HS-5 (cell line): ENCODE data around the gene TNS3.
"Not testable (repeated sequence)": the region's sequence is repeated elsewhere in the genome, so short reads cannot be mapped to it uniquely, and the experiment has no call there.

Experiments used
- DNase-seq: peaks from one replicate; pipeline ENCODE4 v3.0.0-alpha.2; 2012; ENCODE audit warnings: low read depth

The TNS3 gene

GRCh38 chr7:47581804-47582763, at the start of gene TNS3:
TNS3 (minus strand) TSS chr7:47582111; CDS start chr7:47439636, 142,475 bp downstream.
- no peak for DNase-seq

DNA sequence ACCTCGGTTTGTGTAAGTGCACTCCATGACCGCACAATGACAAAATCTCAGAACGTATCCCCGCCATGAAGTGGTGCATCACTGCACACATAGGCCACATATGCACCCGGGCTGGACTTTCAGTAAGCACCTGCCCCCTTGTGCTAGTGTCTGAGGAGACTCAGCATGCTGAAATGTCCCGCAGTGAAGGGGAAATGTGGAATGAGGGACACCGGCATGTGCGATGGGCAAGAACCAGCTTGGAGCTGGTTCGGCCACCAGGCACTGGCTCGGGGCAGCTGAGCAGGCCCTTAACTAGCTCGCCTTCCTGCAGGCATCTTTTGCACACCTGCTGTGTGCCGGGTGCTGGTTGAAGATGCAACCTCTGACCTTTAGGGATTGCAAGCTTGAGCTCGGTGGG, 49.8 kb upstream of the TNS3 start:
- no peak for DNase-seq

- no peak for DNase-seq
Observed at GRCh38 chr7:47627580-47628283, 45.8 kb upstream of the TNS3 start.

GRCh38 chr7:47625861-47626715, 44.2 kb upstream of the TNS3 start:
- DNase-seq: no peak

DNA sequence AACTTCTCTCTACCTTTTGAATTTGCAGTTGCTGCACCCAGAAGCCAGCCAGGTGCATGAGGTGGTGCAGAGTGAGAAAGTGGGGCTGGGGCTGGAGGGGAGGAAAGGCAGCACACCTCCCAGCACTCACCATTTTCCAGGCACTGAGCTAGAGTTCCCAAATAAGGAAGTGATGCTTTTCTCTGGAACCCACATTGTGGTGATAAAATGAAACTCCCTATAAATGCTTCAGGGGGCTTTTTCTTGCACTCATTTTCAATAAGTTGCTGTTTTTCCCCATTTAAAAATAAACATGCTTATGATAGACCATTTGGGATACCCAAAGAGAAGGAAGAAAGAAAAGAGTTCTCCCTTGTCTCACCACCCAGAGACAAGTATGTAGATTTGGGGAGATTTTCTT, 42.8 kb upstream of the TNS3 start:
- DNase-seq: no peak

DNA sequence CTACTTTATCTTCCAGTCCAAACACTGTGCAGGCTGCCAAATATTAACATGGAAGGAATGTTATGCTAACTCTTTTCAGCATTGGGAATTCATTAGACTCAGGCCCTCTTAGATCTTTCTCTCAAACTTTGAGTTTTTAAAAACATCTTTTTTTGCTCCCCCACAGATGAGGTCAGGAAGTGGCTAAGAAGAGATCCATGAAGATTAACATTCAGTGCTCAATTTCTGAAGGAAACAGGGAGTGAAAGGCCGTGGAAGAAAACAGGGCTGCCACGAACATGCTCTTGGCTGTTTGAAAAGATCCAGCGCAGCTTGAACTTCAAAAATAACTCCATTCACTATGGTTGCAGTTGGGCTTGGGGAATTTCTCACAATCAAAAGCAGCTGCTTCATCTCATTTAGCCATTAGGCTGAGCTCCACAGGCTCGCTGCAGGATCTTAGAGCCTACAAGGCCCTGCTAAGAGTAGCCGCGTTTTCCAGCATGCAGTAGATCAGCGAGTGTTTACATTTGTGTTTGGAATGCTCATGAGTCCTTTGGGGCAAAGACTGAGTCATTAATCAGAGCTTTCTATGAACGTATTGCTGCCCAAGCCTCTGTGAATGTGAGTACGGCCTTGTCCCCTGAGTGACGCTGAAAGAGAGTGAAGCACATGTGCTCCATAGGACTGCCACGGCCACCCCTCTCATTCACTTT, 41.2 kb upstream of the TNS3 start:
- DNase-seq: peak; percentile 23

DNA sequence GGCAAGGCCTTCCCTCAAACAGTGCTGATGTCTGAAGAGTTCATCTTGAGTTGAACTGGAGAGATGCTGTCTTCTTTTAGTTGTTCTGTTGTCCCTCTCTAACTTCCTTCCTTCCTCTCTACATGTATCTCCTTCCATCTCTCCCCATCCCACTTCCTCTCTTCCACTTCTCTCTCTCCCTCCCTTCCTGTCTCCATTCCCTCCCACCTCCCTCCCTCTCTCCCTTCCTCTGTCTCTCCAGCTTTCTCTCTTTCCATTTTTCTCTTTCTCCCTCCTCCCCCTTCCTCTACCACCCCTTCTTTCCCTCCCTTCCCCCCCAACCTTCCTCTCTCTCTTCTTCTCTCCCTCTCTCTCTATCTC, 40.7 kb upstream of the TNS3 start:
- DNase-seq: no peak

DNA sequence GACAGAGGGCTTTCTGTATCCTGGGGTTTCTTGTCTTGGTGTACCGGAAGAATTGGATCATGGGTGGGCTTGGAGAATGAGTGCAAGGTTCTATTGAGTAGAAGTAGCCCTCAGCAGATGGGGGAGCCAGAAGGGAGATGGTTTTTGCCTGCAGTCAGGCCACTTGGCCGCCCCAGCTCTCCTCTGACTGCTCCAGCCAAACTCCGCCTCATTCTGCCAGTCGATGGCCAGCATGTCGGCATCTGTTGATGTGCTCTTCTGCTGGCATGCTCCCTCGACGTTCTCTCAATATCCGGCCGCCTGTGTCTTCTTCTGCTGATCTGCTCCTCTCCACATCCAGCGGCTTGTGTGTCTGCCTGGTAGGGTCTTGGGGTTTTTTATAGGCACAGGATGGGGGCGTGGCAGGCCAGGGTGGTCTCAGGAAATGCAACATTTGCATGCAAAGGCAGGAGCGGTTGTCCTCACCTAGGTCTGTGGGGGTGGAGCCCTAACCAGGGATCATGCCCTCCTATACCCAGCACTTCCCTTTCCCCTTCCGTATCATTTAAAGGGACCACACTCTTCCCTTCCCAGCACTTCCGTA, 40.2 kb upstream of the TNS3 start:
- no peak for DNase-seq

GRCh38 chr7:47621347-47621746, 39.4 kb upstream of the TNS3 start:
- DNase-seq: no peak

DNA sequence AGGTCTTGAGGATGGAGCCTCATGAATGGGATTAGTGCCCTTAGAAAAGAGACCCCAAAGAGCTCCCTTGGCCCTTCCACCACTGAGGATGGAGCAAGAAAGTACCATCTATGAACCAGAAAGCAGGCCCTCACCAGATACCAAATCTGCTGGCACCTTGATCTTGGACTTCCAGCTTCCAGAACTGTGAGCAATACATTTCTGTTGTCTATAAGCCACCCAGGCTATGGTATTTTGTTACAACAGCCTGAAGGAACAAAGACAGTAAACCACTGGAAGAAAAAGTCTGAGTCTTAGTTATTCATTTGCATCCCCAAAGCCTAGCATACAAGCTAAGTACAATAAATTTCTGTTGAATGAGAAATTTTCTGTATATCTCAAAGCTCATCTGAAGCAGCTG, 37.9 kb upstream of the TNS3 start:
- no peak for DNase-seq

- DNase-seq: no peak
Observed at GRCh38 chr7:47617131-47617530, 35.2 kb upstream of the TNS3 start.

- no peak for DNase-seq
Observed at GRCh38 chr7:47614450-47614849, 32.5 kb upstream of the TNS3 start.

- DNase-seq: no peak
Observed at GRCh38 chr7:47611045-47611511, 29.2 kb upstream of the TNS3 start.

DNA sequence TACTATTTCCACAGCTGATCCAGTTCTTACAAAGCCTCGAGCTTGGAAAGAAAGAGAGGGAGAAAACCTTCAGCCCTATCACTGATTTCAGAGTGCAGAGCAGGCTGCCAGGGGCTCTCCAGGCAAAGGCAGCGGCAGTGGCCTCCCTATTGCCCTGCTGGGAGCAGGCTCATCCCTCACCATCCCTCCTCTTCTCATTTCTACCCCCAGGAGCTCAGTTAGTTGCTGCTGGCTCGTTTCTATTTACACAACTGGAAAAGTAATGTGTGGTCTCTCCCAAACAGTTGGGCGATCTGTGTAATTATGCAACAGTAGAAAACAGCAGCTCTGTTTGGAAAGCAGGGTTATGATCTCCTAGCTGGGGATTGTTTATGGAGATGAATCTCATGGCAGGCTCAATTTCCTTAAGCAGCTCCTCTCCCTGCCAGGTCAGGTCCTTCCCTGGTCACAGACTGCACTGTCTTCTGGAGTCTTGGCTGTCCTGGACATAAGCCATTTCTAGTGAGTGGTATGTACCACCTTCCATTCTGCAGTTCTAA, 28.7 kb upstream of the TNS3 start:
- no peak for DNase-seq

DNA sequence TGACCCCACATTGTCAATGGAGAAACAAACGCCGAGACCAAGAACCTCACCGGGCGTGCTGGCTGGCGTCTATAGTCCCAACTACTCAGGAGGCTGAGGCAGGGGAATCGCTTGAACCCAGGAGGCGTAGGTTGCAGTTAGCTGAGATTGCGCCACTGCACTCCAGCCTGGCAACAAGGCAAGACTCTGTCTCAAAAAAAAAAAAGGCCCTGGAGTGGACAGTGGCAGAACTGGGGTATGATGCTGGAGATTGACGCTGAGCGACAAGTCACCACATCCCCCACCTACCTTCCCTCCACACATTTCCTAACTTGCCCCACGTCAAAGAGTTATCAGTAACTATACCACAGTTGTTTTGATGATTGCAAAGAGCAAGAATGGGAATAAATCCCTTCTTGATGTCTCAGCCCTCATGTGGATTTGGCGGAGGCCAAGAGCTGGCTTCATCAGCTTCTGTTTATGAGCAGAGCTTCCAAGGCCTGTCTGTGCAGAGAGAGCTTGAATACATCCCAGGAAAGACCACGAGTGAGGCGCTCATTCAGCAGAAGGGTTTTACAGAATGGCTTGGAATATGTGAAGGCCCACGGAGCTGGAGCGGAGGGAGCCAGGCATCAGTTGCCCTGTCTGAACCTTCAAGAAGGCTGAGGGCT, 28.0 kb upstream of the TNS3 start:
- DNase-seq: no peak

DNA sequence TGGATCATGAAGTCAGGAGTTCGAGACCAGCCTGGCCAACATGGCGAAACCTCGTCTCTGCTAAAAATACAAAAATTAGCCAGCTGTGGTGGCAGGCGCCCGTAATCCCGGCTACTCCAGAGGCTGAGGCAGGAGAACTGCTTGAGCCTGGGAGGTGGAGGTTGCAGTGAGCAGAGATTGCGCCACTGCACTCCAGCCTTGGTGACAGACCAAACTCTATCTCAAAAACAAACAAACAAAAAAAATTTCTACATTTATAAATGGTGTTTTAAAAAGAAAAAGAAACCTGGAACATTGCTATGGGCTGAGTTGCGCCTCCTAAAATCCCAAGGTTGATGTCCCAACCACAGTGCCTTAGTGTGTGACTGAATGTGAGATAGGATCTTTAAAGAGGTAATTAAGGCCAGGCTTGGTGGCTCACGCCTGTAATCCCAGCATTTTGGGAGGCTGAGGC, 24.7 kb upstream of the TNS3 start:
- not testable (repeated sequence) for DNase-seq

DNA sequence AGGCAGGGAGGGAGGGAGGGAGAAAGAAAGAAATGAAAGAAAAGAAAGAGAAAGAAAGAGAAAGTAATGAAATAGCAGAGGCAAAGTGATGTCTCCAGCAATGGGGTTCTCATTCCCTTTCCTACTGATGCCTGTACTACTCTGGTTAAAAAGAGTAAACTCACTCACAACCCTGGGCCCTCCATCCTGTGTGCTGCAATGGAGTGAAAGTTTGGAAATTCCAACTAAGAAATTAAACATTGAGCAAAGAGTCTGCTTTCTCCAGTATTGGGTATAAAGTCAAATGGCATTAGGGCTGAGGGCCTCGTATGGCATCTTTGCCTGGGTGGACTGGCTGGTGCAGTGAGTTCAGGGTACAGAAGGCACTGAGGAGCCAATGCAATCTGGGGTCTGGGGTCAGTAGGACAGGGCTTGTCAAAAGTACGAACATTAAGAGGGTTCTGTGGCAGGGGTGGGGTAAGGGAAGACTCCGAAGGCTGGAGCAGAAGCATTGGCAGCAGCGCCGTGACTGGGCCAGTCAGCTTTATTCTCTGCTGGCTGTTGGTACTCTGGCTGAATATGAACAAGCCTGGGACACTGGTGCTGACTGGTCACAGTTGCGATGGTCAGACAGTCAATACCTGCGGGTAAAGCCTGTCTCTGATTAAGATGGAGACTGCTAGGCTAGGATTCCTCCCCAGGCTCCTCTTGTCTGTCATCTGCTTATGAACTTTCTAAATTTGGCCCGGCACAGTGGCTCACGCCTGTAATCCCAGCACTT, 24.1 kb upstream of the TNS3 start:
- DNase-seq: no peak

DNA sequence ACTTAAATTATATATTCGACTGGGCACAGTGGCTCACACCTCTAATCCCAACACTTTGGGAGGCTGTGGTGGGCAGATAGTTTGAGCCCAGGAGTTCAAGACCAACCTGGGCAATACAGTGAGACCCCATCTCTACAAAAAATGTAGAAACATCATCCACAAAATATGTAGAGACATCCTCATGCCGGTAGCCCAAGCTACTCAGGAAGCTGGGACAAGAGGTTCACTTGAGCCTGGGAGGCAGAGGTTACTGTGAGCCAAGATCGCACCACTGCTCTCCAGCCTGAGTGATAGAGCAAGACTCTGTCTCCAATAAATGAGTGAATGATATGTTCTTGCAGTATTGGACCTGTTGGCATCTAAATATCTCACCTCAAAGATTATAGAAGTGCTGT, 22.6 kb upstream of the TNS3 start:
- DNase-seq: no peak

DNA sequence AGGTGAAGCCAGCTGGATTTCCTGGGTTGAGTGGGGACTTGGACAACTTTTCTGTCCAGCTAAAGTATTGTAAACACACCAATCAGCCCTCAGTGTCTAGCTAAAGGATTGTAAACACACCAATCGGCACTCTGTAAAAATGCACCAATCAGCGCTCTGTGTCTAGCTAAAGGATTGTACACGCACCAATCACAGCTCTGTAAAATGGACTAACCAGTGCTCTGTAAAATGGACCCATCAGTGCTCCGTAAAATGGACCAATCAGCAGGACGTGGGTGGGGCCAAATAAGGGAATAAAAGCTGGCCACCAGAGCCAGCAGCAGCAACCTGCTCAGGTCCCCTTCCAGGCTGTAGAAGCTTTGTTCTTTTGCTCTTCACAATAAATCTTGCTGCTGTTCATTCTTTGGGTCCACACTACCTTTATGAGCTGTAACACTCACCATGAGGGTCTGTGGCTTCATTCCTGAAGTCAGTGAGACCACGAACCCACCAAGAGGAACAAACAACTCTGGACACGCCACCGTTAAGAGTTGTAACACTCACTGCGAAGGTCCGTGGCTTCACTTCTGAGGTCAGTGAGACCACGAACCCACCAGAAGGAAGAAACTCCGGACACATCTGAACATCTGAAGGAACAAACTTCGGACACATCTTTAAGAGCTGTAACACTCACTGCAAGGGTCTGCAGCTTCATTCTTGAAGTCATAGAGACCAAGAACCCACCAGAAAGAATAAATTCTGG, 21.8 kb upstream of the TNS3 start:
- DNase-seq: not testable (repeated sequence)
